Measurements from ENCODE around the gene GPSM1.

The GPSM1 gene

GRCh38 chr9:136296434-136297015, 30.8 kb upstream of the GPSM1 start:
- Histone ChIP-seq H3K36me3 (no peaks in the 10 kb centered on the region), H3K27ac (no peak overlapping the region), H3K4me1 (no peaks in the 10 kb centered on the region), H3K27me3 (peaks cover 0 to 48% of the 10 kb centered on the region in 2 donors), H3K9me3 (no peaks in the 10 kb centered on the region), H3K4me3 (no peak overlapping the region)
- TF ChIP-seq, protein P1, sequence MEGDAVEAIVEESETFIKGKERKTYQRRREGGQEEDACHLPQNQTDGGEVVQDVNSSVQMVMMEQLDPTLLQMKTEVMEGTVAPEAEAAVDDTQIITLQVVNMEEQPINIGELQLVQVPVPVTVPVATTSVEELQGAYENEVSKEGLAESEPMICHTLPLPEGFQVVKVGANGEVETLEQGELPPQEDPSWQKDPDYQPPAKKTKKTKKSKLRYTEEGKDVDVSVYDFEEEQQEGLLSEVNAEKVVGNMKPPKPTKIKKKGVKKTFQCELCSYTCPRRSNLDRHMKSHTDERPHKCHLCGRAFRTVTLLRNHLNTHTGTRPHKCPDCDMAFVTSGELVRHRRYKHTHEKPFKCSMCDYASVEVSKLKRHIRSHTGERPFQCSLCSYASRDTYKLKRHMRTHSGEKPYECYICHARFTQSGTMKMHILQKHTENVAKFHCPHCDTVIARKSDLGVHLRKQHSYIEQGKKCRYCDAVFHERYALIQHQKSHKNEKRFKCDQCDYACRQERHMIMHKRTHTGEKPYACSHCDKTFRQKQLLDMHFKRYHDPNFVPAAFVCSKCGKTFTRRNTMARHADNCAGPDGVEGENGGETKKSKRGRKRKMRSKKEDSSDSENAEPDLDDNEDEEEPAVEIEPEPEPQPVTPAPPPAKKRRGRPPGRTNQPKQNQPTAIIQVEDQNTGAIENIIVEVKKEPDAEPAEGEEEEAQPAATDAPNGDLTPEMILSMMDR (IDR thresholded peaks at IDR 0.05) = no peak
- DNase-seq = no peak
- intact Hi-C loops (cut with DNase I; ENCODE audit: low total_unique reads) = no loop called here

- no peak for DNase-seq
- Histone ChIP-seq H3K36me3 (no peaks in the 10 kb centered on the region), H3K4me1 (no peaks in the 10 kb centered on the region), H3K27me3 (peaks cover 0 to 45% of the 10 kb centered on the region in 2 donors), H3K4me3 (no peak overlapping the region), H3K9me3 (no peaks in the 10 kb centered on the region), H3K27ac (no peak overlapping the region)
- intact Hi-C loops (cut with DNase I; ENCODE audit: low total_unique reads) = no loop called here
- TF ChIP-seq, protein P1 (IDR thresholded peaks at IDR 0.05) = no peak
Measured at GRCh38 chr9:136297016-136297691, 30.2 kb upstream of the GPSM1 start.

- no peak for DNase-seq
- Histone ChIP-seq H3K27me3 (peaks cover 0 to 51% of the 10 kb centered on the region in 2 donors), H3K4me1 (no peaks in the 10 kb centered on the region), H3K9me3 (no peaks in the 10 kb centered on the region), H3K4me3 (no peak overlapping the region), H3K27ac (no peak overlapping the region), H3K36me3 (no peaks in the 10 kb centered on the region)
- TF ChIP-seq, protein P1 (IDR thresholded peaks at IDR 0.05) = no peak
- intact Hi-C loops (cut with DNase I; ENCODE audit: low total_unique reads) = no loop called here
Measured at GRCh38 chr9:136297766-136298735, 29.3 kb upstream of the GPSM1 start.

DNA sequence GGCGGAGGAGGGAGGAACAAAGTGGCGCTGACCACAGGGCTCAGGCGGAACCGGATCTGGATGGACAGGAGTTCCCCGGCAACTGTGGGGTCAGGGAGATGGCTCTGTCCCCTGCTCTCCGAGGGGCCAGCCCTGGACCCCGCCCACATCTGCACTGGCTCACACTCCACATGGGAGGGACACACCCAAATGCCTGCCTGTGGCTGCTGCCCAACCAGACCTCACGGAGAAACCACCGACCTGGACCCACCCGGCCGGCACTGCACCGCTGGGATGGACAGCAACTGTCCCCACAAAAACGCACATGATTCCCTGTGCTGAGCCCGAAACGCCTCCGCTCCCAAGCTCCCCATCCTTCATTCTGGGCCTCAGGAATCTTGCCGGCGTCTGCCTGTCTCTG, 28.2 kb upstream of the GPSM1 start:
- Histone ChIP-seq H3K36me3 (no peaks in the 10 kb centered on the region), H3K4me3 (no peak overlapping the region), H3K27me3 (peaks cover 0 to 62% of the 10 kb centered on the region in 2 donors), H3K4me1 (no peaks in the 10 kb centered on the region), H3K27ac (no peak overlapping the region), H3K9me3 (no peaks in the 10 kb centered on the region)
- DNase-seq = no peak
- TF ChIP-seq, protein P1 (IDR thresholded peaks at IDR 0.05) = no peak
- intact Hi-C loops (cut with DNase I; ENCODE audit: low total_unique reads) = no loop called here

- Histone ChIP-seq H3K9me3 (no peaks in the 10 kb centered on the region), H3K4me3 (no peak overlapping the region), H3K4me1 (no peaks in the 10 kb centered on the region), H3K36me3 (no peaks in the 10 kb centered on the region), H3K27ac (no peak overlapping the region), H3K27me3 (peaks cover 0 to 66% of the 10 kb centered on the region in 2 donors)
- no peak for DNase-seq
- TF ChIP-seq, protein P1 (IDR thresholded peaks at IDR 0.05) = no peak
- intact Hi-C loops (cut with DNase I; ENCODE audit: low total_unique reads) = no loop called here
Measured at GRCh38 chr9:136299541-136299940, 27.8 kb upstream of the GPSM1 start.
